Colonic mucosa (tissue), 4 donors: ENCODE results near the gene ATP7B. TPM values are rescaled to one million over a fixed set of nuclear protein-coding genes. Genes with fewer than 3 reads are reported as not detected.
A peak's percentile ranks its signal among the peaks of the same experiment; 100 is the strongest.

Source experiments
- DNase-seq: peaks from one replicate; pipeline ENCODE4 v3.0.0-alpha.2; 2020
- H3K27ac ChIP-seq: fragments of 200-600 bp; one replicate; pipeline ENCODE4 v1.8.0; 2021
- H3K27me3 ChIP-seq: fragments of 200-600 bp; one replicate; pipeline ENCODE4 v1.8.0; 2021
- H3K36me3 ChIP-seq: fragments of 200-600 bp; one replicate; pipeline ENCODE4 v1.8.0; 2021
- H3K4me1 ChIP-seq: fragments of 200-600 bp; one replicate; pipeline ENCODE4 v1.8.0; 2021; ENCODE audit warnings: mild to moderate bottlenecking
- H3K4me3 ChIP-seq: fragments of 200-600 bp; one replicate; pipeline ENCODE4 v1.8.0; 2021
- H3K9ac ChIP-seq, 2 donors: one replicate each; pipeline ENCODE4 v1.7.0; 2013; ENCODE audit warnings: control low read depth in 2 of 2, low read depth in 2 of 2, low read length in 2 of 2
- H3K9me3 ChIP-seq: fragments of 200-600 bp; one replicate; pipeline ENCODE4 v1.8.0; 2021
- CTCF ChIP-seq: fragments of 200-600 bp; IDR thresholded peaks from one replicate; pipeline ENCODE4 v1.8.0; 2022; ENCODE audit warnings: antibody characterized with exemption, mild to moderate bottlenecking
- intact Hi-C: fragments of 100-400 bp; cut with DNase I; formaldehyde crosslinking; loops from one replicate; pipeline ENCODE4 v1.14.1; 2022
- total RNA-seq, 2 donors: library from RNA; stranded (reverse); fragmentation: NEBNext Ultra II Directional in 1 of 2; extraction: Animal tissue kit (Norgen Biotek cat#: 25700) in 1 of 2; gene quantifications; one replicate each; pipeline ENCODE4 v1.2.1, GENCODE V29; 2021
- donor health status: healthy.
- donor health status: DM: no; HTN: no; CAD: no.
- donor health status: DM: no; HTN: no; CAD: no.

The ATP7B gene
- total RNA-seq, 2 donors from 2014 or later: 14.0 to 18.8 TPM

DNA sequence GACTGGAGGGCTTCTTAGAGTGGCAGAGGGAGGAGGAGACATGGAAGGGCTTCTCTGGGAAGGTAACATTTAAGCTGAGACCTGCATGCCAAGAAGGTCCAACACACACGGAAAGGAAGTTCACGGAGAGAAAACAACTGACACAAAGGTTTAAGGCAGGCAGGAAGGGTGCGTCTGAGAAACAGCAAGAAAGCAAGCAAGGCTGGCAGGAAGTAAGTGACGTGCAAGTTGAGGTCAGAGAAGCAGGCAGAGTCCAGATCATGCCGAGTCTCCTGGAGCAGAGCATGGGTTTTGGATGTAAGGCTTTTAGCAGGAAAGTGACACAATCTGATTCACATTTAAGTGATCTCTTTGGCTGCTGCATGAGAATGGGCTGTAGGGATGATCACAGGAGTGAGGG lies 60.5 kb downstream of the ATP7B start:
- Histone ChIP-seq H3K27ac (no peak overlapping the region), H3K36me3 (no peaks in the 10 kb centered on the region), H3K27me3 (no peaks in the 10 kb centered on the region), H3K9me3 (no peaks in the 10 kb centered on the region), H3K4me1 (peaks cover 8% of the 10 kb centered on the region), H3K4me3 (no peak overlapping the region), H3K9ac (no peak overlapping the region)
- intact Hi-C loops: no loop called here
- DNase-seq: no peak
- no peak for TF ChIP-seq CTCF

- Histone ChIP-seq H3K9me3 (no peaks in the 10 kb centered on the region), H3K27me3 (no peaks in the 10 kb centered on the region), H3K36me3 (no peaks in the 10 kb centered on the region), H3K4me3 (no peak overlapping the region), H3K27ac (no peak overlapping the region), H3K9ac (no peak overlapping the region), H3K4me1 (no peaks in the 10 kb centered on the region)
- no peak for TF ChIP-seq CTCF
- intact Hi-C loops: no loop called here
- DNase-seq: no peak
Measured at GRCh38 chr13:51946163-51946669, 65.0 kb downstream of the ATP7B start.

- TF ChIP-seq CTCF: no peak
- no peaks in the 10 kb centered on the region for H3K36me3 ChIP-seq
- intact Hi-C loops: no loop called here
- no peaks in the 10 kb centered on the region for H3K27me3 ChIP-seq
- H3K4me1 ChIP-seq: no peaks in the 10 kb centered on the region
- H3K9ac ChIP-seq: peak overlapping the region in 1 of 2 donors; percentile 13
- no peak for DNase-seq
- no peaks in the 10 kb centered on the region for H3K9me3 ChIP-seq
- H3K27ac ChIP-seq: no peak overlapping the region
- H3K4me3 ChIP-seq: no peak overlapping the region
Measured at GRCh38 chr13:51945149-51945548, 66.1 kb downstream of the ATP7B start.

DNA sequence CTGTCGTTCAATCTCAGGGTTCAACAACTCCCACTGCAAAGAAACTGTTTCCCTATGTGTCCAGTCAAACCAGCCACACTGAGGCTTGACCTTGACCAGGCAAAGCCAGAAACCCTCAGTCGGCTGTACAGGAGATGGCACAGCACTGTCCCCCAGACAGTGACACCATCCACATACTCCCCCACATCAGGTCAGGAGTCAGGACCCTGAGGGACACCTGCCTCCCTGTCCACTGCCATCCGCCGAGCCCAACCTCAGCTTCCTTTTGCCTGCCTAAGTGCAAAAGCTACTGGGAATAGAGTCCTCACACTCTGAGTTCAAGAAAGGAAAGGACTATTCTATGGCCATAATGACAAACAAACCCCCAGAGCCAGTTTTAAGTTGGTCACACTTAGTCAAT lies 66.8 kb downstream of the ATP7B start:
- no peak overlapping the region for H3K9ac ChIP-seq

GRCh38 chr13:51943721-51944120 lies 67.5 kb downstream of the ATP7B start:
- Histone ChIP-seq H3K36me3 (no peaks in the 10 kb centered on the region), H3K4me1 (no peaks in the 10 kb centered on the region), H3K9me3 (no peaks in the 10 kb centered on the region), H3K9ac (peak overlapping the region in 1 of 2 donors; percentile 69), H3K27ac (no peak overlapping the region), H3K27me3 (no peaks in the 10 kb centered on the region), H3K4me3 (no peak overlapping the region)
- DNase-seq: no peak
- intact Hi-C loops: no loop called here
- no peak for TF ChIP-seq CTCF

More for the DNA sequence above, 66.8 kb downstream of the ATP7B start:
- Histone ChIP-seq H3K27me3 (no peaks in the 10 kb centered on the region), H3K4me1 (no peaks in the 10 kb centered on the region), H3K27ac (no peak overlapping the region), H3K36me3 (no peaks in the 10 kb centered on the region), H3K9me3 (no peaks in the 10 kb centered on the region), H3K4me3 (no peak overlapping the region)
- intact Hi-C loops: no loop called here
- no peak for TF ChIP-seq CTCF
- no peak for DNase-seq
